IMR-90 (cell line): Measurements from ENCODE around the gene ADAMTS3. TPM values are rescaled to one million over a fixed set of nuclear protein-coding genes. Genes with fewer than 3 reads are reported as not detected.

Experiments
- ATAC-seq: fragments of 200-7000 bp; cut with Tn5 transposase; 2 replicates; pipeline ENCODE4 v1.9.1; 2020; ENCODE audit warnings: low read depth, mild to moderate bottlenecking, moderate library complexity
- BruUV-seq: library from RNA; stranded (reverse); fragments of 400-500 nt; replicated peaks from 2 replicates; lab custom pipeline; 2021; lab: Mats Ljungman, UMichigan
- CTCF ChIA-PET: fragments of 300-600 bp; formaldehyde crosslinking; extraction: SDS; loops from one replicate; lab custom pipeline; 2021; ENCODE audit warnings: antibody characterized with exemption; lab: Yijun Ruan, JAX
- POLR2A ChIA-PET: fragments of 300-600 bp; sonication (Branson Sonifier 250); formaldehyde crosslinking; loops from one replicate; lab custom pipeline; 2022; ENCODE audit warnings: antibody characterized with exemption; ENCODE audit not compliant: unreplicated experiment; lab: Charles Lee
- DNase-seq: peaks from one replicate; pipeline ENCODE4 v3.0.0; 2013
- H2AFZ ChIP-seq: replicated peaks from 2 replicates; pipeline ENCODE3; 2013; ENCODE audit warnings: low read length, mild to moderate bottlenecking; ENCODE audit not compliant: poor library complexity
- H2AK5ac ChIP-seq: 2 replicates; pipeline ENCODE4 v1.6.1; 2013; ENCODE audit warnings: low read depth, low read length, inconsistent platforms
- H2AK9ac ChIP-seq: replicated peaks from 2 replicates; pipeline ENCODE3; 2013; ENCODE audit warnings: mild to moderate bottlenecking, low read depth, low read length, moderate library complexity; ENCODE audit not compliant: poor library complexity
- H2BK120ac ChIP-seq: 2 replicates; pipeline ENCODE4 v1.6.1; 2013; ENCODE audit warnings: low read depth, low read length, inconsistent platforms
- H2BK15ac ChIP-seq: 3 replicates; pipeline ENCODE4 v1.6.1; 2013; ENCODE audit warnings: low read depth, low read length, inconsistent platforms
- H2BK20ac ChIP-seq: 2 replicates; pipeline ENCODE4 v1.6.1; 2013; ENCODE audit warnings: low read depth, mild to moderate bottlenecking, inconsistent platforms, low read length, moderate library complexity
- H2BK5ac ChIP-seq: 2 replicates; pipeline ENCODE4 v1.6.1; 2013; ENCODE audit warnings: mild to moderate bottlenecking, low read depth, low read length, inconsistent platforms; ENCODE audit not compliant: poor library complexity, severe bottlenecking
- H3K14ac ChIP-seq: replicated peaks from 2 replicates; pipeline ENCODE4 v1.6.1; 2013; ENCODE audit warnings: low read depth, low read length, inconsistent platforms
- H3K18ac ChIP-seq: 2 replicates; pipeline ENCODE4 v1.6.1; 2013; ENCODE audit warnings: low read depth, low read length, control low read depth
- H3K23ac ChIP-seq: 2 replicates; pipeline ENCODE4 v1.6.1; 2013; ENCODE audit warnings: low read depth, low read length, inconsistent platforms
- H3K27ac ChIP-seq: 2 replicates; pipeline ENCODE4 v1.5.1; 2013; ENCODE audit warnings: mild to moderate bottlenecking, control low read depth, low read length; ENCODE audit not compliant: insufficient read depth
- H3K27me3 ChIP-seq: 2 replicates; pipeline ENCODE4 v1.6.1; 2013; ENCODE audit warnings: low read length; ENCODE audit not compliant: control insufficient read depth, insufficient read depth
- H3K36me3 ChIP-seq: 2 replicates; pipeline ENCODE4 v1.6.1; 2013; ENCODE audit warnings: low read length, mixed read lengths; ENCODE audit not compliant: control insufficient read depth, insufficient read depth
- H3K4ac ChIP-seq: 2 replicates; pipeline ENCODE4 v1.6.1; 2013; ENCODE audit warnings: low read depth, low read length, inconsistent platforms
- H3K4me1 ChIP-seq: 2 replicates; pipeline ENCODE4 v1.6.1; 2013; ENCODE audit warnings: low read length, mixed read lengths; ENCODE audit not compliant: control insufficient read depth, insufficient read depth
- H3K4me2 ChIP-seq: 2 replicates; pipeline ENCODE4 v1.6.1; 2013; ENCODE audit warnings: low read depth, mild to moderate bottlenecking, control low read depth, low read length, moderate library complexity
- H3K4me3 ChIP-seq: 2 replicates; pipeline ENCODE4 v1.5.1; 2013; ENCODE audit warnings: low read depth, mild to moderate bottlenecking, control low read depth, low read length, moderate library complexity; ENCODE audit not compliant: insufficient read depth
- H3K56ac ChIP-seq: 2 replicates; pipeline ENCODE4 v1.6.1; 2013; ENCODE audit warnings: low read length, inconsistent platforms; ENCODE audit not compliant: insufficient read depth; ENCODE audit errors: extremely low read depth
- H3K79me1 ChIP-seq, 2 experiments: 2 replicates each; pipeline ENCODE4 v1.6.1; 2013; ENCODE audit warnings: low read length in 2 of 2, inconsistent platforms in 1 of 2, low read depth in 1 of 2
- H3K9ac ChIP-seq: 2 replicates; pipeline ENCODE4 v1.6.1; 2013; ENCODE audit warnings: low read depth, low read length, control low read depth
- H3K9me1 ChIP-seq: 2 replicates; pipeline ENCODE4 v1.6.1; 2013; ENCODE audit warnings: low read length, inconsistent platforms; ENCODE audit not compliant: insufficient read depth
- H3K9me3 ChIP-seq: 2 replicates; pipeline ENCODE4 v1.6.1; 2013; ENCODE audit warnings: low read length; ENCODE audit not compliant: control insufficient read depth, insufficient read depth
- H4K20me1 ChIP-seq: 2 replicates; pipeline ENCODE4 v1.6.1; 2013; ENCODE audit warnings: low read length, inconsistent platforms; ENCODE audit not compliant: insufficient read depth
- H4K5ac ChIP-seq: 2 replicates; pipeline ENCODE4 v1.6.1; 2013; ENCODE audit warnings: mild to moderate bottlenecking, low read depth, low read length, control low read depth
- H4K8ac ChIP-seq, 2 experiments: 2 replicates each; pipeline ENCODE4 v1.6.1; 2013; ENCODE audit warnings: low read depth in 2 of 2, low read length in 2 of 2, control low read depth in 1 of 2, inconsistent platforms in 1 of 2
- H4K91ac ChIP-seq: 2 replicates; pipeline ENCODE4 v1.6.1; 2013; ENCODE audit warnings: low read depth, low read length, inconsistent platforms; ENCODE audit not compliant: insufficient read depth
- BHLHE40 ChIP-seq: fragments of 150-350 bp; IDR thresholded peaks from 2 replicates; pipeline ENCODE4 v1.6.1; 2016; ENCODE audit warnings: mild to moderate bottlenecking, low read depth, low read length
- CEBPB ChIP-seq: IDR thresholded peaks from 2 replicates; pipeline ENCODE4 v1.6.1; 2012; ENCODE audit warnings: low read depth, low read length, improper control_type of control experiment
- CHD1 ChIP-seq: IDR thresholded peaks from 2 replicates; pipeline ENCODE4 v1.6.1; 2012; ENCODE audit warnings: low read depth, low read length, improper control_type of control experiment
- CTCF ChIP-seq: conservative IDR thresholded peaks from 2 replicates; pipeline ENCODE4 v1.5.1; 2012; ENCODE audit warnings: mild to moderate bottlenecking, low read depth, low read length, improper control_type of control experiment
- FOS ChIP-seq: fragments of 150-350 bp; IDR thresholded peaks from 2 replicates; pipeline ENCODE4 v1.6.1; 2016; ENCODE audit warnings: low read depth, low read length
- MAFK ChIP-seq: IDR thresholded peaks from 2 replicates; pipeline ENCODE4 v1.6.1; 2012; ENCODE audit warnings: low read depth, low read length, improper control_type of control experiment
- MAZ ChIP-seq: IDR thresholded peaks from 2 replicates; pipeline ENCODE4 v1.6.1; 2012; ENCODE audit warnings: low read depth, mild to moderate bottlenecking, low read length, improper control_type of control experiment, moderate library complexity, borderline replicate concordance
- MXI1 ChIP-seq: IDR thresholded peaks from 2 replicates; pipeline ENCODE4 v1.6.1; 2012; ENCODE audit warnings: low read depth, mild to moderate bottlenecking, low read length, moderate library complexity, borderline replicate concordance
- NFE2L2 ChIP-seq: fragments of 150-350 bp; IDR thresholded peaks from 2 replicates; pipeline ENCODE4 v1.6.1; 2016; ENCODE audit warnings: low read depth, mild to moderate bottlenecking, low read length
- POLR2A ChIP-seq: IDR thresholded peaks from 2 replicates; pipeline ENCODE4 v1.6.1; 2012; ENCODE audit warnings: mild to moderate bottlenecking, low read depth, low read length
- RAD21 ChIP-seq: IDR thresholded peaks from 2 replicates; pipeline ENCODE4 v1.6.1; 2012; ENCODE audit warnings: low read length, improper control_type of control experiment
- RCOR1 ChIP-seq: IDR thresholded peaks from 2 replicates; pipeline ENCODE4 v1.6.1; 2012; ENCODE audit warnings: mild to moderate bottlenecking, low read length, improper control_type of control experiment; ENCODE audit not compliant: insufficient replicate concordance
- RFX5 ChIP-seq: IDR thresholded peaks from 2 replicates; pipeline ENCODE4 v1.8.0; 2012; ENCODE audit warnings: low read depth, mild to moderate bottlenecking, low read length, moderate library complexity
- SMC3 ChIP-seq: fragments of 150-350 bp; IDR thresholded peaks from 2 replicates; pipeline ENCODE4 v1.6.1; 2016; ENCODE audit warnings: low read depth, mild to moderate bottlenecking, antibody characterized with exemption, low read length, moderate library complexity
- USF2 ChIP-seq: fragments of 150-350 bp; IDR thresholded peaks from 2 replicates; pipeline ENCODE4 v1.6.1; 2017; ENCODE audit warnings: mild to moderate bottlenecking, antibody characterized with exemption, low read length, low read depth
- WGBS, 2 experiments: methylation state at CpG; one replicate each; pipeline versions ENCODE4 v1.1.5 to v1.1.7; 2013; ENCODE audit warnings: missing lambda C conversion rate in 2 of 2; ENCODE audit not compliant: insufficient read length in 1 of 2; ENCODE audit errors: extremely low coverage in 2 of 2; 5-methylcytosine and 5-hydroxymethylcytosine counted together
- dilution Hi-C: fragments of 300-500 bp; cut with HindIII; formaldehyde crosslinking; loops from one replicate; pipeline ENCODE4 v1.14.3; 2018; ENCODE audit warnings: low sequenced_read_pairs; ENCODE audit not compliant: unreplicated experiment
- in situ Hi-C: fragments of 300-500 bp; cut with MboI; formaldehyde crosslinking; loops from 3 replicates; pipeline ENCODE4 v1.14.3; 2019; ENCODE audit warnings: low sequenced_read_pairs, inconsistent platforms, mixed read lengths
- intact Hi-C: fragments of 100-400 bp; cut with micrococcal nuclease; formaldehyde crosslinking; loops from 2 replicates; pipeline ENCODE4 v1.10.0; 2022
- polyA plus RNA-seq, 3 experiments: library from polyadenylated mRNA; depleted of rRNA; stranded (reverse); fragments of >200 nt; gene quantifications; 2 replicates each; pipeline ENCODE4 v1.2.3, GENCODE V29; 2012; ENCODE audit warnings: low replicate concordance in 1 of 3
- total RNA-seq: library from RNA; depleted of rRNA; stranded (reverse); fragments of >200 nt; gene quantifications from 2 replicates; pipeline ENCODE4 v1.2.3, GENCODE V29; 2012
- TF ChIP-seq, protein P1 (sequence below): fragments of 150-350 bp; IDR thresholded peaks from 2 replicates; pipeline ENCODE4 v1.6.1; 2016; ENCODE audit warnings: low read depth, mild to moderate bottlenecking, low read length, moderate library complexity, borderline replicate concordance

The ADAMTS3 gene
- total and polyA plus RNA-seq, 2 of the 4 experiments (the other 2 are of a cell fraction), result 0.68 to 2.9 TPM

GRCh38 chr4:72557021-72557420, 12.0 kb downstream of the ADAMTS3 start:
- no peak for ATAC-seq
- no peak overlapping the region for H3K27ac ChIP-seq
- no peak overlapping the region for H3K4ac ChIP-seq
- DNase-seq, result no peak
- intact Hi-C loops (no loop called here), dilution Hi-C loops (no loop called here), in situ Hi-C loops (no loop called here)
- H3K4me3 ChIP-seq, result no peak overlapping the region
- H3K9ac ChIP-seq, result no peak overlapping the region
- no peak overlapping the region for H2BK15ac ChIP-seq
- H3K23ac ChIP-seq, result no peak overlapping the region
- H2AK9ac ChIP-seq, result no peak overlapping the region
- POLR2A ChIA-PET, result no interaction called here
- 50% methylated on average over 2 of the region's 5 CpGs; no CpG with 5 or more reads in 1 of the 2 experiments for WGBS, 2 experiments
- no peak overlapping the region for H2BK20ac ChIP-seq
- H3K9me1 ChIP-seq, result no peaks in the 10 kb centered on the region
- no peaks in the 10 kb centered on the region for H3K36me3 ChIP-seq
- BruUV-seq, result no TSS peak
- H3K27me3 ChIP-seq, result no peaks in the 10 kb centered on the region
- CTCF ChIA-PET, result interaction anchor here (0.5 kb wide), 1 partner anchor 1236 kb away, joined by 3 read pairs; no protein-coding TSS in a partner anchor
- H2AK5ac ChIP-seq, result no peak overlapping the region
- TF ChIP-seq, protein P1, sequence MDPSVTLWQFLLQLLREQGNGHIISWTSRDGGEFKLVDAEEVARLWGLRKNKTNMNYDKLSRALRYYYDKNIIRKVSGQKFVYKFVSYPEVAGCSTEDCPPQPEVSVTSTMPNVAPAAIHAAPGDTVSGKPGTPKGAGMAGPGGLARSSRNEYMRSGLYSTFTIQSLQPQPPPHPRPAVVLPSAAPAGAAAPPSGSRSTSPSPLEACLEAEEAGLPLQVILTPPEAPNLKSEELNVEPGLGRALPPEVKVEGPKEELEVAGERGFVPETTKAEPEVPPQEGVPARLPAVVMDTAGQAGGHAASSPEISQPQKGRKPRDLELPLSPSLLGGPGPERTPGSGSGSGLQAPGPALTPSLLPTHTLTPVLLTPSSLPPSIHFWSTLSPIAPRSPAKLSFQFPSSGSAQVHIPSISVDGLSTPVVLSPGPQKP, result no peak
- TF ChIP-seq FOS (no peak), NFE2L2 (no peak), RFX5 (no peak), MXI1 (no peak), USF2 (no peak), SMC3 (no peak), POLR2A (no peak), MAZ (no peak), CTCF (no peak), BHLHE40 (no peak), RAD21 (no peak), RCOR1 (no peak), CHD1 (no peak), MAFK (no peak), CEBPB (no peak)
- no peak overlapping the region for H4K8ac ChIP-seq
- H3K18ac ChIP-seq, result no peak overlapping the region
- H2BK5ac ChIP-seq, result no peak overlapping the region
- no peaks in the 10 kb centered on the region for H3K4me1 ChIP-seq
- no peak overlapping the region for H3K14ac ChIP-seq
- H4K5ac ChIP-seq, result no peak overlapping the region
- H3K79me1 ChIP-seq, result no peaks in the 10 kb centered on the region
- H3K4me2 ChIP-seq, result no peak overlapping the region
- no peak overlapping the region for H2AFZ ChIP-seq
- H4K20me1 ChIP-seq, result no peaks in the 10 kb centered on the region
- H3K56ac ChIP-seq, result no peak overlapping the region
- H2BK120ac ChIP-seq, result no peak overlapping the region
- H3K9me3 ChIP-seq, result no peaks in the 10 kb centered on the region
- H4K91ac ChIP-seq, result no peak overlapping the region
